Astrocyte (in vitro differentiated cells and primary cell): ENCODE measurements around the gene HSD17B12. TPM values are rescaled to one million over a fixed set of nuclear protein-coding genes. Genes with fewer than 3 reads are reported as not detected.

Experiments used
- DNase-seq: peaks from one replicate; pipeline ENCODE4 v3.0.0-alpha.2; 2010; ENCODE audit warnings: low read depth
- FAIRE-seq: peaks from 2 replicates; lab custom pipeline; 2011; peaks lifted over from hg19 to GRCh38; lab: Jason Lieb, UNC
- H2AFZ ChIP-seq: 2 replicates; pipeline ENCODE4 v1.6.0; 2012; ENCODE audit warnings: low read depth, low read length, inconsistent platforms
- H3K27ac ChIP-seq: 2 replicates; pipeline ENCODE4 v1.5.1; 2011; ENCODE audit warnings: low read depth, low read length, inconsistent platforms
- H3K27me3 ChIP-seq: 2 replicates; pipeline ENCODE4 v1.6.0; 2011; ENCODE audit warnings: low read length, inconsistent platforms; ENCODE audit not compliant: insufficient read depth
- H3K36me3 ChIP-seq: 2 replicates; pipeline ENCODE4 v1.5.1; 2011; ENCODE audit warnings: low read length, inconsistent platforms; ENCODE audit not compliant: insufficient read depth
- H3K4me1 ChIP-seq: 2 replicates; pipeline ENCODE4 v1.5.1; 2011; ENCODE audit warnings: low read length, inconsistent platforms; ENCODE audit not compliant: insufficient read depth
- H3K4me2 ChIP-seq: 2 replicates; pipeline ENCODE4 v1.6.0; 2012; ENCODE audit warnings: low read length, inconsistent platforms
- H3K4me3 ChIP-seq: 2 replicates; pipeline ENCODE4 v1.5.1; 2011; ENCODE audit warnings: low read depth, mild to moderate bottlenecking, low read length, inconsistent platforms; ENCODE audit not compliant: insufficient read depth
- H3K79me2 ChIP-seq: 2 replicates; pipeline ENCODE4 v1.6.0; 2012; ENCODE audit warnings: mild to moderate bottlenecking, low read length, inconsistent platforms; ENCODE audit not compliant: insufficient read depth
- H3K9ac ChIP-seq: 2 replicates; pipeline ENCODE4 v1.6.0; 2012; ENCODE audit warnings: mild to moderate bottlenecking, low read length, inconsistent platforms
- H3K9me3 ChIP-seq: 2 replicates; pipeline ENCODE4 v1.5.1; 2012; ENCODE audit warnings: low read depth, mild to moderate bottlenecking, low read length, inconsistent platforms; ENCODE audit not compliant: insufficient read depth
- H4K20me1 ChIP-seq: 2 replicates; pipeline ENCODE4 v1.6.0; 2012; ENCODE audit warnings: low read length, inconsistent platforms; ENCODE audit not compliant: insufficient read depth
- H3K27ac Mint-ChIP-seq: one replicate; pipeline ENCODE4 v1.8.0; 2021; ENCODE audit warnings: mild to moderate bottlenecking, mixed read lengths; ENCODE audit not compliant: unreplicated experiment
- H3K27me3 Mint-ChIP-seq: one replicate; pipeline ENCODE4 v1.8.0; 2021; ENCODE audit warnings: low read depth, mixed read lengths; ENCODE audit not compliant: unreplicated experiment
- H3K36me3 Mint-ChIP-seq: one replicate; pipeline ENCODE4 v1.8.0; 2021; ENCODE audit warnings: low read depth, mixed read lengths; ENCODE audit not compliant: unreplicated experiment
- H3K4me1 Mint-ChIP-seq: one replicate; pipeline ENCODE4 v1.8.0; 2021; ENCODE audit warnings: low read depth, mixed read lengths; ENCODE audit not compliant: unreplicated experiment
- H3K4me3 Mint-ChIP-seq: one replicate; pipeline ENCODE4 v1.8.0; 2021; ENCODE audit warnings: mild to moderate bottlenecking, moderate library complexity, mixed read lengths; ENCODE audit not compliant: unreplicated experiment
- H3K9me3 Mint-ChIP-seq: one replicate; pipeline ENCODE4 v1.8.0; 2021; ENCODE audit warnings: mild to moderate bottlenecking, mixed read lengths; ENCODE audit not compliant: unreplicated experiment
- EZH2 ChIP-seq: IDR thresholded peaks from 2 replicates; pipeline ENCODE4 v1.6.1; 2012; ENCODE audit warnings: mild to moderate bottlenecking, low read length, inconsistent platforms; ENCODE audit not compliant: insufficient read depth
- total RNA-seq: library from RNA; stranded (reverse); gene quantifications from 2 replicates; pipeline ENCODE4 v1.2.1, GENCODE V29; 2021
- TF ChIP-seq, protein P1 (sequence below): IDR thresholded peaks from 2 replicates; pipeline ENCODE4 v1.5.1; 2011; ENCODE audit warnings: low read depth, mild to moderate bottlenecking, inconsistent platforms, low read length, moderate library complexity; ENCODE audit not compliant: insufficient read depth

The HSD17B12 gene
- total RNA-seq, 1 donor from 2014 or later: 132 TPM

DNA sequence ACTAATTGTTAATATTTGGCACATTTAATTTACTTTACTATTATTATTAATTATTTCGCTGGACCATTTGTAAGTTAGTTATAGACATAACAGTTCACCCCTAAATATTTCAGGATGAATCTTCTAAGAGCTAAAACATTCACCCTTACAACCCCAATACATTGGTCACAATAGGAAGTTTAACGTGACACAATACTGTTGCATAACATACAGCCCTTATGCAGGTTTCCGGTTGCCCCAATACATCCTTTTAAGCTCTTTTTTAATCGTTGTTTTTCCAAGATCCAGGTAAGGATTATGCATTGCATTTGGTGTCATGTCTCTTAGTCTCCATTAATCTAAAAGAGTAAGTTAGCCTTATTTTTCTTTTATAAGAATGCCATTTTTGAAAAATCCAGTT is 71.2 kb downstream of the HSD17B12 start:
- Histone ChIP-seq H3K27me3 (no peaks in the 10 kb centered on the region), H3K27ac (no peak overlapping the region), H3K9ac (no peak overlapping the region), H3K36me3 (peaks cover 5% of the 10 kb centered on the region), H2AFZ (no peak overlapping the region), H3K79me2 (peaks cover 21% of the 10 kb centered on the region), H3K4me1 (no peaks in the 10 kb centered on the region), H4K20me1 (peaks cover 16% of the 10 kb centered on the region), H3K9me3 (no peaks in the 10 kb centered on the region), H3K4me2 (no peak overlapping the region), H3K4me3 (no peak overlapping the region)
- H3K27ac Mint-ChIP-seq: no peak overlapping the region
- H3K4me3 Mint-ChIP-seq: no peak overlapping the region
- no peaks in the 10 kb centered on the region for H3K27me3 Mint-ChIP-seq
- DNase-seq (no peak), FAIRE-seq (no peak)
- H3K4me1 Mint-ChIP-seq: peaks cover 10% of the 10 kb centered on the region
- peaks cover 5% of the 10 kb centered on the region for H3K36me3 Mint-ChIP-seq
- H3K9me3 Mint-ChIP-seq: peaks cover 5% of the 10 kb centered on the region
- TF ChIP-seq, protein P1, sequence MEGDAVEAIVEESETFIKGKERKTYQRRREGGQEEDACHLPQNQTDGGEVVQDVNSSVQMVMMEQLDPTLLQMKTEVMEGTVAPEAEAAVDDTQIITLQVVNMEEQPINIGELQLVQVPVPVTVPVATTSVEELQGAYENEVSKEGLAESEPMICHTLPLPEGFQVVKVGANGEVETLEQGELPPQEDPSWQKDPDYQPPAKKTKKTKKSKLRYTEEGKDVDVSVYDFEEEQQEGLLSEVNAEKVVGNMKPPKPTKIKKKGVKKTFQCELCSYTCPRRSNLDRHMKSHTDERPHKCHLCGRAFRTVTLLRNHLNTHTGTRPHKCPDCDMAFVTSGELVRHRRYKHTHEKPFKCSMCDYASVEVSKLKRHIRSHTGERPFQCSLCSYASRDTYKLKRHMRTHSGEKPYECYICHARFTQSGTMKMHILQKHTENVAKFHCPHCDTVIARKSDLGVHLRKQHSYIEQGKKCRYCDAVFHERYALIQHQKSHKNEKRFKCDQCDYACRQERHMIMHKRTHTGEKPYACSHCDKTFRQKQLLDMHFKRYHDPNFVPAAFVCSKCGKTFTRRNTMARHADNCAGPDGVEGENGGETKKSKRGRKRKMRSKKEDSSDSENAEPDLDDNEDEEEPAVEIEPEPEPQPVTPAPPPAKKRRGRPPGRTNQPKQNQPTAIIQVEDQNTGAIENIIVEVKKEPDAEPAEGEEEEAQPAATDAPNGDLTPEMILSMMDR: no peak
- no peak for TF ChIP-seq EZH2

DNA sequence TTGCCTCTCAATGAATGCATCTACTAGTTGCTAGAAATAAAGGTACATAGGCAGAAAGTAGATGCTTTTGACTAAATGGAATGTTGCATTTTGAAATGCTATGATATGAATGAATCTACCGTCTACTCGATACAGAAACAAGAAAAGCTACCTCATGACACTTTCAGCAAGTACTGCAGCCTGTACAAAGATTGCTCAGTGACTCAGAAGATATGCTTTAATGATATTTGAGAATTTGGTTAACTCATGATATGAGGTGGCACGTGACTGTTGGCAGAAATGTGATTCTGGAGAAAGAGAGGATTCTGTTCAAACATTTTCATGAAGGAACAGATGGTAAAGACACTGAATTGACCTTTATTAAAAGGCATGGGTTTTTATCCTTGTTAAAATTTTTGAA is 76.0 kb downstream of the HSD17B12 start:
- TF ChIP-seq EZH2: no peak
- TF ChIP-seq, protein P1: no peak
- FAIRE-seq: no peak
- H3K36me3 Mint-ChIP-seq: peaks cover 13% of the 10 kb centered on the region
- peaks cover 5% of the 10 kb centered on the region for H3K36me3 ChIP-seq
- no peaks in the 10 kb centered on the region for H3K79me2 ChIP-seq
- no peak overlapping the region for H2AFZ ChIP-seq
- no peak overlapping the region for H3K9ac ChIP-seq
- no peaks in the 10 kb centered on the region for H3K27me3 Mint-ChIP-seq
- H3K9me3 ChIP-seq: no peaks in the 10 kb centered on the region
- no peaks in the 10 kb centered on the region for H3K27me3 ChIP-seq
- H3K4me3 Mint-ChIP-seq: no peak overlapping the region
- H4K20me1 ChIP-seq: no peaks in the 10 kb centered on the region
- no peaks in the 10 kb centered on the region for H3K4me1 ChIP-seq
- H3K4me2 ChIP-seq: no peak overlapping the region
- no peak overlapping the region for H3K27ac Mint-ChIP-seq
- no peaks in the 10 kb centered on the region for H3K9me3 Mint-ChIP-seq
- no peak overlapping the region for H3K4me3 ChIP-seq
- no peak overlapping the region for H3K27ac ChIP-seq
- no peaks in the 10 kb centered on the region for H3K4me1 Mint-ChIP-seq
- DNase-seq: peak; percentile 50

DNA sequence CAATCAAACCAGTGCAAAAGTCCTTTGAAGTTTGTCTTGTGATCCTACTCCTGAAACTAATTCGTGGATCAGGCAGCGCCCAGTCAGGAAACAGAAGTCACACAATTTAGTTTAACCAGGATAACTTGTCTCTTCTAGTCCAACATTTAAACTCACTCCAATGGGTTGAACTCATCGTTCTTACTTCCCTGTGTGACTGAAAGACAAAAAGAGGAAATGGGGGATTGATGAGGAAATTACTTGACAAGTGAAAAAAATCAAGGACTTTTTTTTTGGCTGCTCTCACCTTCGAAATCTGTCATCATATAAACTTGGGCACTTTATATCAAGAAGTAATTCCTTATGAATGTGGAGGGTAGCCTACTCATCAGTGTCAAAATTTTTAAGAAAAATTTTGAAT is 78.4 kb downstream of the HSD17B12 start:
- no peaks in the 10 kb centered on the region for H4K20me1 ChIP-seq
- no peaks in the 10 kb centered on the region for H3K27me3 Mint-ChIP-seq
- TF ChIP-seq, protein P1: no peak
- TF ChIP-seq EZH2: no peak
- H3K4me3 ChIP-seq: no peak overlapping the region
- H2AFZ ChIP-seq: no peak overlapping the region
- no peaks in the 10 kb centered on the region for H3K4me1 ChIP-seq
- H3K79me2 ChIP-seq: no peaks in the 10 kb centered on the region
- H3K9ac ChIP-seq: no peak overlapping the region
- no peak overlapping the region for H3K27ac ChIP-seq
- DNase-seq (no peak), FAIRE-seq (no peak)
- H3K9me3 Mint-ChIP-seq: no peaks in the 10 kb centered on the region
- no peak overlapping the region for H3K27ac Mint-ChIP-seq
- no peak overlapping the region for H3K4me2 ChIP-seq
- no peaks in the 10 kb centered on the region for H3K4me1 Mint-ChIP-seq
- H3K27me3 ChIP-seq: no peaks in the 10 kb centered on the region
- no peak overlapping the region for H3K4me3 Mint-ChIP-seq
- peaks cover 17% of the 10 kb centered on the region for H3K36me3 Mint-ChIP-seq
- no peaks in the 10 kb centered on the region for H3K9me3 ChIP-seq
- H3K36me3 ChIP-seq: peaks cover 2% of the 10 kb centered on the region
